ENCODE data around the gene MIEF2.
"Not testable (repeated sequence)": the region's sequence is repeated elsewhere in the genome, so short reads cannot be mapped to it uniquely, and the experiment has no call there.

Gene MIEF2

GRCh38 chr17:18267927-18268711 is 7.7 kb downstream of the MIEF2 start:
- Histone ChIP-seq H3K9me3 (ENCODE audit: insufficient read depth, low read depth, low read length) (no peaks in the 10 kb centered on the region), H3K36me3 (ENCODE audit: insufficient read depth, low read length) (peaks cover 27% of the 10 kb centered on the region), H3K9ac (ENCODE audit: low read depth, low read length) (no peak overlapping the region), H3K4me3 (ENCODE audit: low read length) (no peak overlapping the region), H3K27me3 (ENCODE audit: insufficient read depth, low read length) (no peaks in the 10 kb centered on the region), H3K4me1 (ENCODE audit: insufficient read depth, low read length) (peaks cover 4% of the 10 kb centered on the region; the same call in 1 of the 2 replicates), H3K27ac (ENCODE audit: low read depth, low read length) (no peak overlapping the region)
- WGBS = 43% methylated on average over 14 of the region's 14 CpGs

DNA sequence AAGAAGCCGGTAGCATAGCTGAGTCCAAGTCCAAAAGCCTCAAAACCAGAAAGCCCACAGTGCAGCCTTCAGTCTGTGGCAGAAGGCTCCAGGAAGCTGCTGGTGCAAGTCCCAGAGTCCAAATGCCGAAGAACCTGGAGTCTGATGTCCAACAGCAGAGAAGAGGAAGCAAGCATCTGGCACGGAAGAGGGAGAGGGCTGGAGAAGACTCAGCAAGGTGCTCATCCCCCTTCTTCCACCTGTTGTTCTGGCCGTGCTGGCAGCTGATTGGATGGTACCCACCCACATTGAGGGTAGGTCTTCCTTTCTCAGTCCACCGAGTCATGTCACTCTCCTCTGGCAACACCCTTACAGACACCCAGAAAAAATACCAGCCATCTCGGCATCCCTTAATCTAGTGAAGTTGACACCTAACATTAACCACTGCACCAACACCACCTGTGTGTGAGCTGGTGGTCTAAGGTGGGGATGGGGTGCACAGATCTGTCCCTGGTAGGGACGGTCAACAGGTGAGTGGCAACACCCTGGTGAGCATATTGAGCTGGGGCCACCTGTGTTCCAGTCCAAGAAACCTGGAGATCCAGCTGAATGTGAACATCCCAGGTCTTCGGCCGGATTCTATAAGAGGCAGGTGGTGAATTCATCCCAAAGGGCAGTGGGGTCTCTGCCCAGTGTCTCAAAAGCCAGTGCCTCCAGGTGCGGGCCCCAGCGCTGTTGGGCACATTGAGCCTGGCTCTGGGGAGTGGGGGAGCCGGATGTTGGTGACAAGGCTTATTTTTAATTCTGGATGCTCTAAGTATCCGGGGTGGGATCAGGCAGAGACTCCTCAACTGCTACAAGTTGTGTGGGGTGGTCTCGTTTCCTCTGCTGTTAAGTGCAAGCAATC is 9.8 kb downstream of the MIEF2 start:
- no peaks in the 10 kb centered on the region for H3K27me3 ChIP-seq (ENCODE audit: insufficient read depth, low read length)
- H3K4me3 ChIP-seq (ENCODE audit: low read length) = no peak overlapping the region
- 88% methylated on average over 14 of the region's 14 CpGs for WGBS
- no peak overlapping the region for H3K27ac ChIP-seq (ENCODE audit: low read depth, low read length)
- peaks cover 26% of the 10 kb centered on the region for H3K36me3 ChIP-seq (ENCODE audit: insufficient read depth, low read length)
- no peaks in the 10 kb centered on the region for H3K9me3 ChIP-seq (ENCODE audit: insufficient read depth, low read depth, low read length)
- peaks cover 4% of the 10 kb centered on the region; the same call in 1 of the 2 replicates for H3K4me1 ChIP-seq (ENCODE audit: insufficient read depth, low read length)
- H3K9ac ChIP-seq (ENCODE audit: low read depth, low read length) = no peak overlapping the region

- no peaks in the 10 kb centered on the region for H3K27me3 ChIP-seq (ENCODE audit: insufficient read depth, low read length)
- H3K27ac ChIP-seq (ENCODE audit: low read depth, low read length) = no peak overlapping the region
- peaks cover 82% of the 10 kb centered on the region for H3K36me3 ChIP-seq (ENCODE audit: insufficient read depth, low read length)
- 100% methylated on average over 1 of the region's 1 CpG for WGBS
- no peak overlapping the region for H3K4me3 ChIP-seq (ENCODE audit: low read length)
- no peak overlapping the region for H3K9ac ChIP-seq (ENCODE audit: low read depth, low read length)
- H3K4me1 ChIP-seq (ENCODE audit: insufficient read depth, low read length) = no peaks in the 10 kb centered on the region
- H3K9me3 ChIP-seq (ENCODE audit: insufficient read depth, low read depth, low read length) = no peaks in the 10 kb centered on the region
These were observed 16.6 kb downstream of the MIEF2 start for GRCh38 chr17:18277076-18277475.

GRCh38 chr17:18278867-18279266 is 18.4 kb downstream of the MIEF2 start:
- WGBS = 97% methylated on average over 3 of the region's 3 CpGs
- H3K36me3 ChIP-seq (ENCODE audit: insufficient read depth, low read length) = peaks cover 90% of the 10 kb centered on the region
- H3K9me3 ChIP-seq (ENCODE audit: insufficient read depth, low read depth, low read length) = no peaks in the 10 kb centered on the region
- no peak overlapping the region for H3K27ac ChIP-seq (ENCODE audit: low read depth, low read length)
- no peaks in the 10 kb centered on the region for H3K27me3 ChIP-seq (ENCODE audit: insufficient read depth, low read length)
- no peak overlapping the region for H3K9ac ChIP-seq (ENCODE audit: low read depth, low read length)
- no peaks in the 10 kb centered on the region for H3K4me1 ChIP-seq (ENCODE audit: insufficient read depth, low read length)
- H3K4me3 ChIP-seq (ENCODE audit: low read length) = no peak overlapping the region

DNA sequence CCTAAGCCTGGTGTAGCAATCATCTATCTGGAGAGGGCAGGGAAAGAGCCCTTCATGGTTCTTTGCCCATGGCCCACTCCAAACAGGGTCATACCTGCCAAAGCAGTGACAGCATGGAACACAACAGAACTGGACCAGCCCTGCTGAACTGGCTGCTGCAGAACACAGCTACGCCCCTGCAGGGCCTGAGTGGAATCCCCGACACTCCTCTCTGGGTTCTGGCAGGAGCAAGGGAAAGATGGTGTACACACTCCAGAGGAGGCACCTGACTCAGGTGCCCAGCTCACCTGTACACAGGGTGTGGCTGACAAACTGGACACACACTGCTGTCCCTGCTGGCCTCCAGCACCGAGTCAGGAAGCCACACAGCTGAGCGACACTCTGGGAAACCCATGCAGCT is 19.8 kb downstream of the MIEF2 start:
- Histone ChIP-seq H3K4me3 (ENCODE audit: low read length) (no peak overlapping the region), H3K9ac (ENCODE audit: low read depth, low read length) (no peak overlapping the region), H3K36me3 (ENCODE audit: insufficient read depth, low read length) (peaks cover 92% of the 10 kb centered on the region), H3K4me1 (ENCODE audit: insufficient read depth, low read length) (no peaks in the 10 kb centered on the region), H3K27me3 (ENCODE audit: insufficient read depth, low read length) (no peaks in the 10 kb centered on the region), H3K9me3 (ENCODE audit: insufficient read depth, low read depth, low read length) (no peaks in the 10 kb centered on the region), H3K27ac (ENCODE audit: low read depth, low read length) (no peak overlapping the region)
- 95% methylated on average over 4 of the region's 4 CpGs for WGBS

- H3K27me3 ChIP-seq (ENCODE audit: insufficient read depth, low read length) = no peaks in the 10 kb centered on the region
- H3K9me3 ChIP-seq (ENCODE audit: insufficient read depth, low read depth, low read length) = no peaks in the 10 kb centered on the region
- H3K9ac ChIP-seq (ENCODE audit: low read depth, low read length) = no peak overlapping the region
- H3K4me3 ChIP-seq (ENCODE audit: low read length) = no peak overlapping the region
- WGBS = 94% methylated on average over 4 of the region's 5 CpGs
- peaks cover 96% of the 10 kb centered on the region for H3K36me3 ChIP-seq (ENCODE audit: insufficient read depth, low read length)
- H3K27ac ChIP-seq (ENCODE audit: low read depth, low read length) = no peak overlapping the region
- H3K4me1 ChIP-seq (ENCODE audit: insufficient read depth, low read length) = no peaks in the 10 kb centered on the region
These were observed 20.4 kb downstream of the MIEF2 start for GRCh38 chr17:18280766-18281371.

- 94% methylated on average over 6 of the region's 6 CpGs for WGBS
- Histone ChIP-seq H3K4me1 (ENCODE audit: insufficient read depth, low read length) (no peaks in the 10 kb centered on the region), H3K27me3 (ENCODE audit: insufficient read depth, low read length) (no peaks in the 10 kb centered on the region), H3K27ac (ENCODE audit: low read depth, low read length) (no peak overlapping the region), H3K9ac (ENCODE audit: low read depth, low read length) (no peak overlapping the region), H3K9me3 (ENCODE audit: insufficient read depth, low read depth, low read length) (no peaks in the 10 kb centered on the region), H3K36me3 (ENCODE audit: insufficient read depth, low read length) (peaks cover 95% of the 10 kb centered on the region), H3K4me3 (ENCODE audit: low read length) (no peak overlapping the region)
These were observed 21.3 kb downstream of the MIEF2 start for GRCh38 chr17:18281788-18282187.

GRCh38 chr17:18285296-18285695 is 24.8 kb downstream of the MIEF2 start:
- 96% methylated on average over 11 of the region's 11 CpGs for WGBS
- Histone ChIP-seq H3K4me1 (ENCODE audit: insufficient read depth, low read length) (no peaks in the 10 kb centered on the region), H3K4me3 (ENCODE audit: low read length) (no peak overlapping the region), H3K27ac (ENCODE audit: low read depth, low read length) (no peak overlapping the region), H3K27me3 (ENCODE audit: insufficient read depth, low read length) (no peaks in the 10 kb centered on the region), H3K9ac (ENCODE audit: low read depth, low read length) (no peak overlapping the region), H3K36me3 (ENCODE audit: insufficient read depth, low read length) (peaks cover 96% of the 10 kb centered on the region), H3K9me3 (ENCODE audit: insufficient read depth, low read depth, low read length) (no peaks in the 10 kb centered on the region)

GRCh38 chr17:18291718-18292540 is 31.5 kb downstream of the MIEF2 start:
- no peaks in the 10 kb centered on the region for H3K27me3 ChIP-seq (ENCODE audit: insufficient read depth, low read length)
- no peaks in the 10 kb centered on the region for H3K9me3 ChIP-seq (ENCODE audit: insufficient read depth, low read depth, low read length)
- no peak overlapping the region for H3K27ac ChIP-seq (ENCODE audit: low read depth, low read length)
- H3K36me3 ChIP-seq (ENCODE audit: insufficient read depth, low read length) = peaks cover 90% of the 10 kb centered on the region
- H3K4me1 ChIP-seq (ENCODE audit: insufficient read depth, low read length) = no peaks in the 10 kb centered on the region
- no peak overlapping the region for H3K9ac ChIP-seq (ENCODE audit: low read depth, low read length)
- WGBS = 94% methylated on average over 15 of the region's 15 CpGs
- H3K4me3 ChIP-seq (ENCODE audit: low read length) = no peak overlapping the region

- H3K4me1 ChIP-seq (ENCODE audit: insufficient read depth, low read length); H3K9ac ChIP-seq (ENCODE audit: low read depth, low read length); H3K27me3 ChIP-seq (ENCODE audit: insufficient read depth, low read length); H3K9me3 ChIP-seq (ENCODE audit: insufficient read depth, low read depth, low read length); H3K4me3 ChIP-seq (ENCODE audit: low read length); H3K27ac ChIP-seq (ENCODE audit: low read depth, low read length): not testable (repeated sequence)
- 96% methylated on average over 30 of the region's 30 CpGs for WGBS
- peaks cover 77% of the 10 kb centered on the region for H3K36me3 ChIP-seq (ENCODE audit: insufficient read depth, low read length)
These were observed 37.6 kb downstream of the MIEF2 start for GRCh38 chr17:18298061-18298460.

All from HUES64 (cell line).